Mesenteric fat pad (tissue), 1 donor: ENCODE data around the gene GRB10. TPM values are rescaled to one million over a fixed set of nuclear protein-coding genes. Genes with fewer than 3 reads are reported as not detected.

ENCODE experiments used
- DNase-seq: peaks from one replicate; pipeline ENCODE4 v3.0.0-alpha.2; 2020; ENCODE audit warnings: low spot score
- total RNA-seq: library from RNA; stranded (reverse); fragmentation: NEBNext Ultra II Directional; extraction: Animal tissue kit (Norgen Biotek cat#: 25700); gene quantifications from one replicate; pipeline ENCODE4 v1.2.1, GENCODE V29; 2021
- donor health status: DM: yes; HTN: yes; CAD: no.

The GRB10 gene
- total RNA-seq, 1 donor from 2014 or later: 95.7 TPM

GRCh38 chr7:50615519-50616080, 167.1 kb downstream of the GRB10 start:
- DNase-seq: no peak

GRCh38 chr7:50614721-50615518, 167.8 kb downstream of the GRB10 start:
- DNase-seq: no peak

GRCh38 chr7:50613473-50613872, 169.2 kb downstream of the GRB10 start:
- DNase-seq: no peak

GRCh38 chr7:50612704-50613103, 170.0 kb downstream of the GRB10 start:
- no peak for DNase-seq

GRCh38 chr7:50610521-50611277, 172.0 kb downstream of the GRB10 start:
- DNase-seq: no peak

GRCh38 chr7:50608196-50608906, 174.3 kb downstream of the GRB10 start:
- no peak for DNase-seq

- no peak for DNase-seq
Measured at GRCh38 chr7:50607524-50608125, 175.1 kb downstream of the GRB10 start.

GRCh38 chr7:50605059-50605458, 177.6 kb downstream of the GRB10 start:
- DNase-seq: no peak

GRCh38 chr7:50603287-50603686, 179.4 kb downstream of the GRB10 start:
- no peak for DNase-seq

GRCh38 chr7:50599385-50599784, 183.3 kb downstream of the GRB10 start:
- DNase-seq: no peak

- DNase-seq: no peak
Measured at GRCh38 chr7:50598460-50599343, 184.0 kb downstream of the GRB10 start.

GRCh38 chr7:50596484-50596883, 186.2 kb downstream of the GRB10 start:
- no peak for DNase-seq

GRCh38 chr7:50595491-50596102, 187.1 kb downstream of the GRB10 start:
- DNase-seq: no peak

- no peak for DNase-seq
Measured at GRCh38 chr7:50594734-50595485, 187.8 kb downstream of the GRB10 start.

- no peak for DNase-seq
Measured at GRCh38 chr7:50594136-50594535, 188.6 kb downstream of the GRB10 start.

- DNase-seq: no peak
Measured at GRCh38 chr7:50592940-50593339, 189.8 kb downstream of the GRB10 start.

- no peak for DNase-seq
Measured at GRCh38 chr7:50591480-50592438, 190.9 kb downstream of the GRB10 start.

- no peak for DNase-seq
Measured at GRCh38 chr7:50591098-50591479, 191.6 kb downstream of the GRB10 start.
